Measurements from ENCODE around the gene TMEM235. TPM values are rescaled to one million over a fixed set of nuclear protein-coding genes. Genes with fewer than 3 reads are reported as not detected.

Gene TMEM235
- total and polyA plus RNA-seq, 3 donors from 2014 or later, result not detected

- no peak for TF ChIP-seq POLR2A (IDR thresholded peaks at IDR 0.05)
- TF ChIP-seq CTCF (IDR thresholded peaks at IDR 0.05), result no peak
- H3K4me1 ChIP-seq, result peaks cover 6% of the 10 kb centered on the region
- intact Hi-C loops (cut with DNase I; ENCODE audit: low total_unique reads), result no loop called here
- no peaks in the 10 kb centered on the region for H3K9me3 ChIP-seq
- WGBS, 2 donors, result 90% methylated on average over 6 of the region's 8 CpGs; no CpG with 5 or more reads in 1 of the 2 donors
- H3K27me3 ChIP-seq, result no peaks in the 10 kb centered on the region
- H3K4me3 ChIP-seq, result no peak overlapping the region
- H3K36me3 ChIP-seq (ENCODE audit: low read depth, missing control alignments), result no peaks in the 10 kb centered on the region
- H3K27ac ChIP-seq, result no peak overlapping the region
- DNase-seq, result no peak
These were observed 4.5 kb downstream of the TMEM235 start for GRCh38 chr17:78235885-78236284.

- TF ChIP-seq CTCF (IDR thresholded peaks at IDR 0.05) (no peak), POLR2A (IDR thresholded peaks at IDR 0.05) (no peak)
- peaks cover 7% of the 10 kb centered on the region for H3K4me1 ChIP-seq
- H3K4me3 ChIP-seq, result no peak overlapping the region
- no peaks in the 10 kb centered on the region for H3K27me3 ChIP-seq
- intact Hi-C loops (cut with DNase I; ENCODE audit: low total_unique reads), result no loop called here
- H3K27ac ChIP-seq, result no peak overlapping the region
- no peak for DNase-seq
- H3K36me3 ChIP-seq (ENCODE audit: low read depth, missing control alignments), result no peaks in the 10 kb centered on the region
- H3K9me3 ChIP-seq, result no peaks in the 10 kb centered on the region
- WGBS, 2 donors, result 83 to 88% methylated on average over 9 to 20 of the region's 20 CpGs
These were observed 5.1 kb downstream of the TMEM235 start for GRCh38 chr17:78236362-78237127.

- intact Hi-C loops (cut with DNase I; ENCODE audit: low total_unique reads), result no loop called here
- no peak overlapping the region for H3K27ac ChIP-seq
- WGBS, 2 donors, result 49 to 65% methylated on average over 9 to 11 of the region's 11 CpGs
- TF ChIP-seq POLR2A (IDR thresholded peaks at IDR 0.05) (no peak), CTCF (IDR thresholded peaks at IDR 0.05) (no peak)
- peak; percentile 59 for DNase-seq
- peaks cover 11% of the 10 kb centered on the region for H3K4me1 ChIP-seq
- H3K36me3 ChIP-seq (ENCODE audit: low read depth, missing control alignments), result no peaks in the 10 kb centered on the region
- H3K4me3 ChIP-seq, result no peak overlapping the region
- H3K27me3 ChIP-seq, result no peaks in the 10 kb centered on the region
- H3K9me3 ChIP-seq, result no peaks in the 10 kb centered on the region
These were observed 6.1 kb downstream of the TMEM235 start for GRCh38 chr17:78237401-78238012.

GRCh38 chr17:78238823-78239488 is 7.5 kb downstream of the TMEM235 start:
- WGBS, 2 donors, result 89 to 100% methylated on average over 1 to 20 of the region's 20 CpGs
- Histone ChIP-seq H3K4me3 (no peak overlapping the region), H3K9me3 (no peaks in the 10 kb centered on the region), H3K36me3 (ENCODE audit: low read depth, missing control alignments) (no peaks in the 10 kb centered on the region), H3K4me1 (peaks cover 11% of the 10 kb centered on the region), H3K27ac (no peak overlapping the region), H3K27me3 (no peaks in the 10 kb centered on the region)
- no peak for TF ChIP-seq CTCF (IDR thresholded peaks at IDR 0.05)
- no peak for TF ChIP-seq POLR2A (IDR thresholded peaks at IDR 0.05)
- intact Hi-C loops (cut with DNase I; ENCODE audit: low total_unique reads), result no loop called here
- DNase-seq, result no peak
